ENCODE results near the gene CORIN. TPM values are rescaled to one million over a fixed set of nuclear protein-coding genes. Genes with fewer than 3 reads are reported as not detected.
"Not testable (repeated sequence)": the region's sequence is repeated elsewhere in the genome, so short reads cannot be mapped to it uniquely, and the experiment has no call there.

Gene CORIN
- total RNA-seq, 1 experiment from 2014 or later = 3.5 TPM

- TF ChIP-seq TCF7L2 (IDR thresholded peaks at IDR 0.05; ENCODE audit: borderline replicate concordance, extremely low read depth, insufficient read depth, insufficient read length) = no peak
- no peak for TF ChIP-seq FOSL1 (IDR thresholded peaks at IDR 0.05; ENCODE audit: low read depth)
Observed at GRCh38 chr4:47694322-47694721, 143.5 kb downstream of the CORIN start (continued).

DNA sequence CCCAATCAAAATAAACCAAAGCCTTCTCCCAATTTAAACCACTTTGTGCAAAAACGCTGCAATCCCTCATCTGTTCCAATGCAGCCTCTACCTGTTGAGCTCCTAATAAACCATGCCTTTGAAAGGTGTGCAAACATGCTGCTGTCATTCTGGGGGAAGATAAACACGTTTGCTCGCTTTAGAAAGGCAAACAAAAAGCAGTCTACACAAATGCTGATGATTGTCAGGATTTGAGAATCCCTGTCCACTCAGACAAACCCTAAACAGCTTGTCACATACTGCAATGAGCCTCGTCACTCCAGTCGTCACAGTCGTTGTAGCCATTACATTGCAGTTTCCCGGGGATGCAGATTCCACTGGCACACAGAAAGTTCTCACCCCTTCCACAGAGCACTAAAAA, 145.2 kb downstream of the CORIN start:
- DNase-seq (ENCODE audit: low read depth, low spot score) = no peak

GRCh38 chr4:47691757-47692383, 146.0 kb downstream of the CORIN start:
- BruUV-seq (replicated peaks); RAD21 ChIA-PET (ENCODE audit: low non-redundant PET in 1 of 2, low total read pairs in 2 of 2, uncharacterized antibody in 2 of 2, unreplicated experiment in 2 of 2); DNase-seq (ENCODE audit: low read depth, low spot score); H3K27ac ChIP-seq (ENCODE audit: low read depth, low read length); intact Hi-C loops (cut with micrococcal nuclease); H3K4me2 ChIP-seq (ENCODE audit: low read length); H3K27me3 ChIP-seq (ENCODE audit: insufficient read depth, low read length); H3K4me1 ChIP-seq (ENCODE audit: control insufficient read depth in 1 of 2, insufficient read depth in 2 of 2, low read length in 2 of 2); H3K79me2 ChIP-seq (ENCODE audit: insufficient read depth, low read length); H3K9ac ChIP-seq (ENCODE audit: low read length); H3K9me2 ChIP-seq (ENCODE audit: insufficient read depth); H3K9me3 ChIP-seq (ENCODE audit: control insufficient read depth in 1 of 2, insufficient read depth in 1 of 2, low read depth in 1 of 2, low read length in 2 of 2); POLR2A ChIA-PET; H3K4me3 ChIP-seq (replicated peaks in 1 of 2; ENCODE audit: low read depth in 1 of 2, low read length in 2 of 2); CTCF ChIA-PET; ATAC-seq; H4K20me1 ChIP-seq (ENCODE audit: insufficient read depth); H3K36me3 ChIP-seq (ENCODE audit: control insufficient read depth in 1 of 2, insufficient read depth in 2 of 2, low read length in 2 of 2); H2AFZ ChIP-seq (ENCODE audit: low read depth, low read length, poor library complexity, severe bottlenecking): not testable (repeated sequence)

More for the DNA sequence above, 145.2 kb downstream of the CORIN start:
- Histone ChIP-seq H3K27me3 (ENCODE audit: insufficient read depth, low read length) (no peaks in the 10 kb centered on the region), H4K20me1 (ENCODE audit: insufficient read depth) (no peaks in the 10 kb centered on the region), H3K27ac (ENCODE audit: low read depth, low read length) (no peak overlapping the region), H3K4me2 (ENCODE audit: low read length) (no peak overlapping the region), H3K9me3 (ENCODE audit: control insufficient read depth in 1 of 2, insufficient read depth in 1 of 2, low read depth in 1 of 2, low read length in 2 of 2) (no peaks in the 10 kb centered on the region), H3K4me3 (replicated peaks in 1 of 2; ENCODE audit: low read depth in 1 of 2, low read length in 2 of 2) (no peak overlapping the region), H3K9me2 (ENCODE audit: insufficient read depth) (no peaks in the 10 kb centered on the region), H3K36me3 (ENCODE audit: control insufficient read depth in 1 of 2, insufficient read depth in 2 of 2, low read length in 2 of 2) (no peaks in the 10 kb centered on the region), H2AFZ (ENCODE audit: low read depth, low read length, poor library complexity, severe bottlenecking) (no peak overlapping the region), H3K9ac (ENCODE audit: low read length) (no peak overlapping the region), H3K79me2 (ENCODE audit: insufficient read depth, low read length) (no peaks in the 10 kb centered on the region), H3K4me1 (ENCODE audit: control insufficient read depth in 1 of 2, insufficient read depth in 2 of 2, low read length in 2 of 2) (no peaks in the 10 kb centered on the region)
- no TSS peak for BruUV-seq (replicated peaks)
- intact Hi-C loops (cut with micrococcal nuclease) = no loop called here
- ChIA-PET POLR2A (no interaction called here), CTCF (no interaction called here), RAD21 (ENCODE audit: low non-redundant PET in 1 of 2, low total read pairs in 2 of 2, uncharacterized antibody in 2 of 2, unreplicated experiment in 2 of 2) (no interaction called here)
- TF ChIP-seq CEBPB (IDR thresholded peaks at IDR 0.05; ENCODE audit: low read depth) = no peak
- no peak for TF ChIP-seq ELF1 (IDR thresholded peaks at IDR 0.05; ENCODE audit: borderline replicate concordance, low read depth)
- no peak for TF ChIP-seq EZH2 (IDR thresholded peaks at IDR 0.05)
- TF ChIP-seq, protein P1, sequence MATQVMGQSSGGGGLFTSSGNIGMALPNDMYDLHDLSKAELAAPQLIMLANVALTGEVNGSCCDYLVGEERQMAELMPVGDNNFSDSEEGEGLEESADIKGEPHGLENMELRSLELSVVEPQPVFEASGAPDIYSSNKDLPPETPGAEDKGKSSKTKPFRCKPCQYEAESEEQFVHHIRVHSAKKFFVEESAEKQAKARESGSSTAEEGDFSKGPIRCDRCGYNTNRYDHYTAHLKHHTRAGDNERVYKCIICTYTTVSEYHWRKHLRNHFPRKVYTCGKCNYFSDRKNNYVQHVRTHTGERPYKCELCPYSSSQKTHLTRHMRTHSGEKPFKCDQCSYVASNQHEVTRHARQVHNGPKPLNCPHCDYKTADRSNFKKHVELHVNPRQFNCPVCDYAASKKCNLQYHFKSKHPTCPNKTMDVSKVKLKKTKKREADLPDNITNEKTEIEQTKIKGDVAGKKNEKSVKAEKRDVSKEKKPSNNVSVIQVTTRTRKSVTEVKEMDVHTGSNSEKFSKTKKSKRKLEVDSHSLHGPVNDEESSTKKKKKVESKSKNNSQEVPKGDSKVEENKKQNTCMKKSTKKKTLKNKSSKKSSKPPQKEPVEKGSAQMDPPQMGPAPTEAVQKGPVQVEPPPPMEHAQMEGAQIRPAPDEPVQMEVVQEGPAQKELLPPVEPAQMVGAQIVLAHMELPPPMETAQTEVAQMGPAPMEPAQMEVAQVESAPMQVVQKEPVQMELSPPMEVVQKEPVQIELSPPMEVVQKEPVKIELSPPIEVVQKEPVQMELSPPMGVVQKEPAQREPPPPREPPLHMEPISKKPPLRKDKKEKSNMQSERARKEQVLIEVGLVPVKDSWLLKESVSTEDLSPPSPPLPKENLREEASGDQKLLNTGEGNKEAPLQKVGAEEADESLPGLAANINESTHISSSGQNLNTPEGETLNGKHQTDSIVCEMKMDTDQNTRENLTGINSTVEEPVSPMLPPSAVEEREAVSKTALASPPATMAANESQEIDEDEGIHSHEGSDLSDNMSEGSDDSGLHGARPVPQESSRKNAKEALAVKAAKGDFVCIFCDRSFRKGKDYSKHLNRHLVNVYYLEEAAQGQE (IDR thresholded peaks at IDR 0.05; ENCODE audit: low read depth) = no peak
- TF ChIP-seq, protein P2, sequence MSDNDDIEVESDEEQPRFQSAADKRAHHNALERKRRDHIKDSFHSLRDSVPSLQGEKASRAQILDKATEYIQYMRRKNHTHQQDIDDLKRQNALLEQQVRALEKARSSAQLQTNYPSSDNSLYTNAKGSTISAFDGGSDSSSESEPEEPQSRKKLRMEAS (IDR thresholded peaks at IDR 0.05) = no peak
- TF ChIP-seq CBX3 (IDR thresholded peaks at IDR 0.05; ENCODE audit: low read depth) = no peak
- no peak for TF ChIP-seq SRF (IDR thresholded peaks at IDR 0.05; ENCODE audit: low read depth)
- TF ChIP-seq TCF7L2 (IDR thresholded peaks at IDR 0.05; ENCODE audit: borderline replicate concordance, extremely low read depth, insufficient read depth, insufficient read length) = no peak
- TF ChIP-seq ZFX (IDR thresholded peaks at IDR 0.05) = no peak
- no peak for TF ChIP-seq EGR1 (IDR thresholded peaks at IDR 0.05; ENCODE audit: low read depth)
- TF ChIP-seq RAD21 (IDR thresholded peaks at IDR 0.05; ENCODE audit: low read depth) = no peak
- no peak for TF ChIP-seq SP1 (IDR thresholded peaks at IDR 0.05; ENCODE audit: low read depth)
- TF ChIP-seq EZH2phosphoT487 (IDR thresholded peaks at IDR 0.05; ENCODE audit: borderline replicate concordance) = no peak
- no peak for ATAC-seq

Measured in HCT116 (cell line).